Endothelial cell of umbilical vein (primary cell): Measurements from ENCODE around the gene TIRAP.

ENCODE experiments used
- CTCF ChIP-seq, 2 donors: IDR thresholded peaks; 1 replicate in 1 of 2; 2 replicates in 1 of 2; pipeline ENCODE4 v1.5.1; 2011; ENCODE audit warnings: low read length in 2 of 2, mild to moderate bottlenecking in 2 of 2, moderate library complexity in 2 of 2, control low read depth in 1 of 2, inconsistent platforms in 1 of 2, low read depth in 1 of 2; ENCODE audit not compliant: insufficient read depth in 1 of 2; ENCODE audit errors: extremely low read depth in 1 of 2
- EZH2 ChIP-seq: IDR thresholded peaks from 2 replicates; pipeline ENCODE4 v1.6.1; 2012; ENCODE audit warnings: borderline replicate concordance, low read depth, mild to moderate bottlenecking, moderate library complexity, low read length, inconsistent platforms; ENCODE audit not compliant: severe bottlenecking
- FOS ChIP-seq: IDR thresholded peaks from 2 replicates; pipeline ENCODE4 v1.6.1; 2011; ENCODE audit warnings: mild to moderate bottlenecking, low read length, moderate library complexity, borderline replicate concordance; ENCODE audit not compliant: insufficient read depth
- JUN ChIP-seq: IDR thresholded peaks from 2 replicates; pipeline ENCODE4 v1.6.1; 2011; ENCODE audit warnings: borderline replicate concordance, low read depth; ENCODE audit not compliant: insufficient read length, insufficient read depth
- MAX ChIP-seq: IDR thresholded peaks from 2 replicates; pipeline ENCODE4 v1.6.1; 2011; ENCODE audit not compliant: insufficient read depth, insufficient read length
- MYC ChIP-seq: IDR thresholded peaks from one replicate; pipeline ENCODE4 v1.6.1; 2011; ENCODE audit warnings: mild to moderate bottlenecking, low read depth, low read length
- POLR2A ChIP-seq: IDR thresholded peaks from 2 replicates; pipeline ENCODE4 v1.6.1; 2012; ENCODE audit warnings: low read depth, mild to moderate bottlenecking, control low read depth, low read length
- POLR2AphosphoS5 ChIP-seq: IDR thresholded peaks from 2 replicates; pipeline ENCODE4 v1.6.1; 2012; ENCODE audit warnings: low read depth, mild to moderate bottlenecking, control low read depth, low read length, moderate library complexity; ENCODE audit not compliant: insufficient read depth

GRCh38 chr11:126297004-126297403, 14.1 kb downstream of the TIRAP start:
- TF ChIP-seq POLR2AphosphoS5 = no peak
- TF ChIP-seq CTCF (IDR thresholded peaks at IDR 0.05; ENCODE audit: extremely low read depth in 1 of 2, insufficient read depth in 1 of 2, low read depth in 1 of 2, low read length in 2 of 2) = no peak
- no peak for TF ChIP-seq MAX
- TF ChIP-seq EZH2 = no peak
- TF ChIP-seq POLR2A = no peak
- TF ChIP-seq MYC = no peak
- TF ChIP-seq JUN = no peak
- no peak for TF ChIP-seq FOS
